Measurements from ENCODE around the gene ALDH16A1. TPM values are rescaled to one million over a fixed set of nuclear protein-coding genes. Genes with fewer than 3 reads are reported as not detected.

Gene ALDH16A1
- total RNA-seq, 2 experiments from 2014 or later, result 43.7 to 44.2 TPM

- H3K36me3 Mint-ChIP-seq, result peaks cover 47% of the 10 kb centered on the region
- peak overlapping the region; percentile 83 for H3K27ac Mint-ChIP-seq
- H3K4me3 Mint-ChIP-seq, result peak overlapping the region; percentile 18
- peaks cover 3% of the 10 kb centered on the region for H3K27me3 Mint-ChIP-seq
- peaks cover 21% of the 10 kb centered on the region for H3K4me1 Mint-ChIP-seq (ENCODE audit: low read depth)
- H3K9me3 Mint-ChIP-seq, result no peaks in the 10 kb centered on the region
- ChIA-PET POLR2A (interaction anchor here (1.0 kb wide), 1 partner anchor 10 kb away, joined by 3 read pairs; no protein-coding TSS in a partner anchor), CTCF (interaction anchor here (1.9 to 2.4 kb wide), 2 partner anchors 10 to 13 kb away, joined by 6 to 12 read pairs; partner anchors contain the start of gene FLT3LG)
- no peak for DNase-seq
- intact Hi-C loops (cut with micrococcal nuclease), result loop anchor here (2.0 kb wide), 1 partner anchor 15 kb away; no protein-coding TSS in a partner anchor
These were observed 33.2 kb downstream of the ALDH16A1 start for GRCh38 chr19:49486232-49486631.

GRCh38 chr19:49486710-49487276, 33.8 kb downstream of the ALDH16A1 start:
- Mint-ChIP-seq H3K27ac (peak overlapping the region; percentile 97), H3K4me1 (ENCODE audit: low read depth) (peaks cover 23% of the 10 kb centered on the region), H3K36me3 (peaks cover 51% of the 10 kb centered on the region), H3K9me3 (no peaks in the 10 kb centered on the region), H3K4me3 (peak overlapping the region; percentile 94), H3K27me3 (peaks cover 3% of the 10 kb centered on the region)
- CTCF ChIA-PET, result interaction anchor here (1.1 to 2.4 kb wide), 2 partner anchors 11 kb away, joined by 4 to 12 read pairs; no protein-coding TSS in a partner anchor
- POLR2A ChIA-PET, result interaction anchor here (1.0 to 3.0 kb wide), 4 partner anchors 10 to 35 kb away, joined by 3 to 15 read pairs (median 6); partner anchors contain the start of gene PIH1D1
- no peak for DNase-seq
- intact Hi-C loops (cut with micrococcal nuclease), result loop anchor here (1.0 to 2.0 kb wide), 4 partner anchors 10 to 33 kb away; partner anchors contain the start of genes ALDH16A1 and RPS11

DNA sequence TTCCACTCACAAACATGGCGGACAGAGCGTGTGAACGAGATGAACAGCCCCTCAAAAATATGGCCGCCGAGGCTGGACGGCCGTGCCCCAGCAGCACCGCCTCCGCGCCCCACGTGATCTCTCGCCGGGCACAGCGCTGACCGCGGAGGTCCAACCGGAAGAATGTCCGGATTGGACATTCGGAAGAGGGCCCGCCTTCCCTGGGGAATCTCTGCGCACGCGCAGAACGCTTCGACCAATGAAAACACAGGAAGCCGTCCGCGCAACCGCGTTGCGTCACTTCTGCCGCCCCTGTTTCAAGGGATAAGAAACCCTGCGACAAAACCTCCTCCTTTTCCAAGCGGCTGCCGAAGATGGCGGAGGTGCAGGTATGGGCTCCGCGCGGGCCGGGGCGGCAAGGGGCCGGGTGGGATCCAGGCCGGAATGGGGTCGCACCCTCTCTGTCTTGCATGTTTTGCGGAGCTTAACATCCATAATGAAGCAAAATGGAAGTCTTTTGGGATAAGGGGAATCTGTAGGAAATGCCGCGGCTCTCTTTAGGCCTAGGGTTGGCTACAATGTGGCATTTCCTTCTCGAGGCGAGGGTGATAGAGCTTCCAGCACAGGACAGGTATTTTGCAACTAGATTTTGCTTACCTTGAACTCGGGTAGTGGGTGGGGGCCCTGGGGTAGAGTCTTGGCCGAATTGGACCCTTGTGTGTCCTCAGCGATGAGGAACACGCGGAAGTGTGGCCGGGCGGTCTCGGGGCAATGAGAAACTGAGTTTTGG, 34.4 kb downstream of the ALDH16A1 start, which contains the start of gene RPL13A:
RPL13A (plus strand) TSS at position 332 of the 769 bp plus-strand sequence; CDS start at position 354, 22 bp downstream.
- intact Hi-C loops (cut with micrococcal nuclease), result loop anchor here (1.0 to 2.0 kb wide), 4 partner anchors 9 to 34 kb away; partner anchors contain the start of genes ALDH16A1 and RPS11
- Mint-ChIP-seq H3K4me1 (ENCODE audit: low read depth) (peaks cover 24% of the 10 kb centered on the region), H3K27me3 (peaks cover 3% of the 10 kb centered on the region), H3K9me3 (no peaks in the 10 kb centered on the region), H3K27ac (peak within 1 kb of the TSS; percentile 97), H3K4me3 (peak within 1 kb of the TSS; percentile 94), H3K36me3 (peaks cover 57% of the 10 kb centered on the region)
- ChIA-PET POLR2A (interaction anchor here (0.8 to 3.0 kb wide), 9 partner anchors 9 to 189 kb away, joined by 3 to 15 read pairs (median 4); partner anchors contain the start of genes ALDH16A1 and PIH1D1), CTCF (interaction anchor here (1.1 kb wide), 1 partner anchor 12 kb away, joined by 4 read pairs; no protein-coding TSS in a partner anchor)
- DNase-seq, result peak; percentile 100

GRCh38 chr19:49488046-49488862, 35.2 kb downstream of the ALDH16A1 start:
- DNase-seq, result no peak
- Mint-ChIP-seq H3K4me3 (peak overlapping the region; percentile 94), H3K36me3 (peaks cover 64% of the 10 kb centered on the region), H3K9me3 (no peaks in the 10 kb centered on the region), H3K27ac (peak overlapping the region; percentile 97), H3K4me1 (ENCODE audit: low read depth) (peaks cover 29% of the 10 kb centered on the region), H3K27me3 (peaks cover 3% of the 10 kb centered on the region)
- ChIA-PET POLR2A (interaction anchor here (0.7 to 3.0 kb wide), 10 partner anchors 9 to 188 kb away, joined by 3 to 15 read pairs (median 4); partner anchors contain the start of genes ALDH16A1 and PIH1D1), CTCF (interaction anchor here (0.9 to 1.6 kb wide), 4 partner anchors 12 to 58 kb away, joined by 3 to 7 read pairs (median 4); no protein-coding TSS in a partner anchor)
- intact Hi-C loops (cut with micrococcal nuclease), result no loop called here

- ChIA-PET CTCF (interaction anchor here (0.6 to 1.6 kb wide), 5 partner anchors 10 to 57 kb away, joined by 3 to 7 read pairs (median 3); no protein-coding TSS in a partner anchor), POLR2A (interaction anchor here (0.6 to 3.0 kb wide), 9 partner anchors 10 to 152 kb away, joined by 3 to 15 read pairs (median 4); partner anchors contain the start of gene ALDH16A1)
- H3K9me3 Mint-ChIP-seq, result no peaks in the 10 kb centered on the region
- peak overlapping the region; percentile 97 for H3K27ac Mint-ChIP-seq
- H3K27me3 Mint-ChIP-seq, result peaks cover 3% of the 10 kb centered on the region
- H3K4me3 Mint-ChIP-seq, result peak overlapping the region; percentile 94
- DNase-seq, result no peak
- H3K4me1 Mint-ChIP-seq (ENCODE audit: low read depth), result peaks cover 30% of the 10 kb centered on the region
- intact Hi-C loops (cut with micrococcal nuclease), result no loop called here
- peaks cover 64% of the 10 kb centered on the region for H3K36me3 Mint-ChIP-seq
These were observed 36.0 kb downstream of the ALDH16A1 start for GRCh38 chr19:49488863-49489537.

- Mint-ChIP-seq H3K9me3 (no peaks in the 10 kb centered on the region), H3K27ac (peak overlapping the region; percentile 97), H3K36me3 (peaks cover 64% of the 10 kb centered on the region), H3K4me3 (peak overlapping the region; percentile 94), H3K27me3 (peaks cover 3% of the 10 kb centered on the region), H3K4me1 (ENCODE audit: low read depth) (peaks cover 31% of the 10 kb centered on the region)
- DNase-seq, result peak; percentile 72
- intact Hi-C loops (cut with micrococcal nuclease), result no loop called here
- CTCF ChIA-PET, result interaction anchor here (0.7 to 1.6 kb wide), 3 partner anchors 9 to 14 kb away, joined by 3 to 7 read pairs (median 3); no protein-coding TSS in a partner anchor
- POLR2A ChIA-PET, result interaction anchor here (1.0 to 3.0 kb wide), 5 partner anchors 14 to 151 kb away, joined by 3 to 15 read pairs (median 5); no protein-coding TSS in a partner anchor
These were observed 36.7 kb downstream of the ALDH16A1 start for GRCh38 chr19:49489601-49490167.

GRCh38 chr19:49490287-49491029, 37.4 kb downstream of the ALDH16A1 start:
- intact Hi-C loops (cut with micrococcal nuclease), result no loop called here
- H3K36me3 Mint-ChIP-seq, result peaks cover 64% of the 10 kb centered on the region
- no peaks in the 10 kb centered on the region for H3K9me3 Mint-ChIP-seq
- ChIA-PET CTCF (interaction anchor here (1.3 kb wide), 1 partner anchor 14 kb away, joined by 7 read pairs; no protein-coding TSS in a partner anchor), POLR2A (interaction anchor here (0.9 to 1.6 kb wide), 2 partner anchors 15 to 18 kb away, joined by 3 read pairs; no protein-coding TSS in a partner anchor)
- H3K4me1 Mint-ChIP-seq (ENCODE audit: low read depth), result peaks cover 35% of the 10 kb centered on the region
- peak overlapping the region; percentile 94 for H3K4me3 Mint-ChIP-seq
- peaks cover 3% of the 10 kb centered on the region for H3K27me3 Mint-ChIP-seq
- peak; percentile 60 for DNase-seq
- H3K27ac Mint-ChIP-seq, result peak overlapping the region; percentile 97

DNA sequence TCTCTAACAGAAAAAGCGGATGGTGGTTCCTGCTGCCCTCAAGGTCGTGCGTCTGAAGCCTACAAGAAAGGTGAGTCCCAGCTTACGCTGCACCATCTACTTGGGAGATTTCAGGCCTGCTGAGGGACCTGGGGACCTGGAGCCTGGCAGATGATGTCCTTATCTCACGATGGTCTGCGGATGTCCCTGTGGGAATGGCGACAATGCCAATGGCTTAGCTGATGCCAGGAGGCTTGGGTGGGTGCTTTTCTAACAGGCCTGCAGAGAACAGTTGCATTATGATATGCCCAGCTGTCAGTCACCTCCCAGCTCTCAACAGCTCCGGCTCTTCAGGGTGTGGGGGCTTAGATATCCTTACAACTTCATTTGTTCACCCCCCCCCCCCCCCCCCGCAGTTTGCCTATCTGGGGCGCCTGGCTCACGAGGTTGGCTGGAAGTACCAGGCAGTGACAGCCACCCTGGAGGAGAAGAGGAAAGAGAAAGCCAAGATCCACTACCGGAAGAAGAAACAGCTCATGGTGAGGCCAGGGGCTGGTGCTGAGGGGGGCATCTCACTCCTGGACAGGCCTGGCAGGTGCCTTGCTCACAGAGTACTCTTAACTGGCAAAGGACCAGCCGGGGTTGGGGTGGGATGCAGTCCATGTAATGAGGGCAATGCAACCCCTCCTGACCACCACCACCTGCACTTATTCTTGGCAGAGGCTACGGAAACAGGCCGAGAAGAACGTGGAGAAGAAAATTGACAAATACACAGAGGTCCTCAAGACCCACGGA, 38.2 kb downstream of the ALDH16A1 start:
- Mint-ChIP-seq H3K36me3 (peaks cover 64% of the 10 kb centered on the region), H3K27me3 (peaks cover 3% of the 10 kb centered on the region), H3K9me3 (no peaks in the 10 kb centered on the region), H3K4me3 (peak overlapping the region; percentile 94), H3K4me1 (ENCODE audit: low read depth) (peaks cover 34% of the 10 kb centered on the region), H3K27ac (peak overlapping the region; percentile 97)
- no peak for DNase-seq
- ChIA-PET POLR2A (interaction anchor here (0.6 to 0.9 kb wide), 2 partner anchors 16 to 72 kb away, joined by 3 to 4 read pairs; no protein-coding TSS in a partner anchor), CTCF (interaction anchor here (1.3 kb wide), 1 partner anchor 15 kb away, joined by 7 read pairs; no protein-coding TSS in a partner anchor)
- intact Hi-C loops (cut with micrococcal nuclease), result no loop called here

Measured in activated CD4-positive, alpha-beta memory T cell treated with anti-CD3 and anti-CD28 coated beads for 36 hours (primary cell).